ENCODE data around the gene EXOC6B.
"Not testable (repeated sequence)": the region's sequence is repeated elsewhere in the genome, so short reads cannot be mapped to it uniquely, and the experiment has no call there.

EXOC6B gene

GRCh38 chr2:72535586-72535985, 290.2 kb downstream of the EXOC6B start:
- DNase-seq: not testable (repeated sequence)

- no peak for DNase-seq
These were observed 292.1 kb downstream of the EXOC6B start for GRCh38 chr2:72533765-72534164.

GRCh38 chr2:72527424-72527823, 298.4 kb downstream of the EXOC6B start:
- DNase-seq: no peak

GRCh38 chr2:72526623-72527022, 299.2 kb downstream of the EXOC6B start:
- no peak for DNase-seq

GRCh38 chr2:72524071-72524470, 301.8 kb downstream of the EXOC6B start:
- no peak for DNase-seq

- no peak for DNase-seq
These were observed 310.1 kb downstream of the EXOC6B start for GRCh38 chr2:72515696-72516095.

- no peak for DNase-seq
These were observed 312.8 kb downstream of the EXOC6B start for GRCh38 chr2:72513011-72513410.

GRCh38 chr2:72512376-72512775, 313.5 kb downstream of the EXOC6B start:
- no peak for DNase-seq

- DNase-seq: no peak
These were observed 313.9 kb downstream of the EXOC6B start for GRCh38 chr2:72511906-72512305.

GRCh38 chr2:72497763-72498162, 328.1 kb downstream of the EXOC6B start:
- no peak for DNase-seq

GRCh38 chr2:72496479-72496878, 329.4 kb downstream of the EXOC6B start:
- no peak for DNase-seq

- DNase-seq: no peak
These were observed 331.4 kb downstream of the EXOC6B start for GRCh38 chr2:72494392-72494791.

GRCh38 chr2:72484622-72485021, 341.2 kb downstream of the EXOC6B start:
- DNase-seq: not testable (repeated sequence)

- no peak for DNase-seq
These were observed 342.5 kb downstream of the EXOC6B start for GRCh38 chr2:72483346-72483745.

GRCh38 chr2:72475246-72475645, 350.6 kb downstream of the EXOC6B start:
- no peak for DNase-seq

GRCh38 chr2:72457801-72458516, 367.9 kb downstream of the EXOC6B start:
- DNase-seq: no peak

- DNase-seq: no peak
These were observed 371.6 kb downstream of the EXOC6B start for GRCh38 chr2:72454189-72454588.

- DNase-seq: no peak
These were observed 383.6 kb downstream of the EXOC6B start for GRCh38 chr2:72442270-72442669.

- no peak for DNase-seq
These were observed 385.9 kb downstream of the EXOC6B start for GRCh38 chr2:72439892-72440291.

GRCh38 chr2:72438364-72438763, 387.5 kb downstream of the EXOC6B start:
- DNase-seq: no peak

GRCh38 chr2:72431737-72432136, 394.1 kb downstream of the EXOC6B start:
- no peak for DNase-seq

GRCh38 chr2:72427022-72427861, 398.6 kb downstream of the EXOC6B start:
- DNase-seq: no peak

GRCh38 chr2:72425996-72426395, 399.8 kb downstream of the EXOC6B start:
- no peak for DNase-seq

- no peak for DNase-seq
These were observed 402.1 kb downstream of the EXOC6B start for GRCh38 chr2:72423756-72424155.
